ENCODE results near the gene TPSD1. TPM values are rescaled to one million over a fixed set of nuclear protein-coding genes. Genes with fewer than 3 reads are reported as not detected.

The TPSD1 gene
- total and polyA plus RNA-seq, 2 donors (not counting 1 experiment from before 2014, with no cell fraction given), result not detected

DNA sequence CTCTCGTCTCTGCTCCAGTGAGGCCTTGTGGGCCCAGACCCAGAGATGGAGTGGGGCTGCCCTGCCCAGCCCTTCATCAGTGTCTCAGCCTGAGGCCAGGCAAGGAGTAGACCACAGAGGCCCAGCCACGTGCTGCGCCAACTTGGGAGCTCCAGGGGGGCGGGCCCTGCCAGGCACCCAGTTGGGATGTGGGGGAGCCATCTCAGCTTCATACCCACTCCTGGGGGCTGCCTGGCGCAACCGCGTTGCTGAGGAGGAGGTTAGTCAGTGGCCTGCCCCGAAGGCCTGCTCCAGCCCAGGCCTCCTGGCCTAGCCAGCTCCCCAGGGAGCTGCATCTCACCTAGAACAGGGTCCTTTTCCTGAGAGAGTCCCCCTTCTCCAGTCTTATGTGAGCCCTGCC lies 42.6 kb upstream of the TPSD1 start:
- Histone ChIP-seq H3K27me3 (replicated peaks in 1 of 4; ENCODE audit: control extremely low read depth in 1 of 4, control insufficient read depth in 3 of 4, insufficient read depth in 4 of 4, low read length in 3 of 4) (no peaks in the 10 kb centered on the region), H3K4me1 (ENCODE audit: control insufficient read depth in 2 of 2, insufficient read depth in 2 of 2, low read length in 2 of 2) (no peaks in the 10 kb centered on the region), H3K79me2 (ENCODE audit: control insufficient read depth, insufficient read depth, low read length) (no peaks in the 10 kb centered on the region), H2AFZ (ENCODE audit: insufficient read depth, low read depth, low read length, poor library complexity, severe bottlenecking) (no peak overlapping the region), H4K20me1 (ENCODE audit: control insufficient read depth, insufficient read depth, low read length, poor library complexity, severe bottlenecking) (no peaks in the 10 kb centered on the region), H3K9me3 (ENCODE audit: control extremely low read depth in 1 of 3, control insufficient read depth in 2 of 3, insufficient read depth in 1 of 3, low read length in 2 of 3) (no peaks in the 10 kb centered on the region), H3K36me3 (replicated peaks in 1 of 2; ENCODE audit: control extremely low read depth in 1 of 2, control insufficient read depth in 1 of 2, extremely low read depth in 1 of 2, insufficient read depth in 2 of 2, low read length in 1 of 2) (no peaks in the 10 kb centered on the region), H3K4me3 (ENCODE audit: control extremely low read depth in 1 of 5, extremely low read depth in 1 of 5, insufficient read depth in 1 of 5, low read depth in 2 of 5, low read length in 4 of 5) (no peak overlapping the region), H3K4me2 (replicated peaks; ENCODE audit: low read depth, low read length, poor library complexity, severe bottlenecking) (no peak overlapping the region), H3K27ac (ENCODE audit: low read length in 2 of 2) (no peak overlapping the region), H3K9ac (ENCODE audit: low read length) (no peak overlapping the region)
- WGBS (ENCODE audit: insufficient coverage), result 79% methylated on average over 8 of the region's 8 CpGs
- no peak for ATAC-seq (ENCODE audit: low read depth)
- Mint-ChIP-seq H3K27ac (no peak overlapping the region), H3K9me3 (ENCODE audit: insufficient read depth) (no peaks in the 10 kb centered on the region), H3K27me3 (no peaks in the 10 kb centered on the region), H3K4me1 (no peaks in the 10 kb centered on the region), H3K4me3 (no peak overlapping the region)
- TF ChIP-seq EZH2 (IDR thresholded peaks at IDR 0.05; ENCODE audit: borderline replicate concordance, insufficient read depth, low read depth, low read length, poor library complexity, severe bottlenecking), result no peak
- no peak for TF ChIP-seq CTCF (IDR thresholded peaks at IDR 0.05)
- DNase-seq, result no peak
- CTCF ChIA-PET, result no interaction called here
- POLR2A ChIA-PET, result no interaction called here
- intact Hi-C loops (cut with micrococcal nuclease), result no loop called here

DNA sequence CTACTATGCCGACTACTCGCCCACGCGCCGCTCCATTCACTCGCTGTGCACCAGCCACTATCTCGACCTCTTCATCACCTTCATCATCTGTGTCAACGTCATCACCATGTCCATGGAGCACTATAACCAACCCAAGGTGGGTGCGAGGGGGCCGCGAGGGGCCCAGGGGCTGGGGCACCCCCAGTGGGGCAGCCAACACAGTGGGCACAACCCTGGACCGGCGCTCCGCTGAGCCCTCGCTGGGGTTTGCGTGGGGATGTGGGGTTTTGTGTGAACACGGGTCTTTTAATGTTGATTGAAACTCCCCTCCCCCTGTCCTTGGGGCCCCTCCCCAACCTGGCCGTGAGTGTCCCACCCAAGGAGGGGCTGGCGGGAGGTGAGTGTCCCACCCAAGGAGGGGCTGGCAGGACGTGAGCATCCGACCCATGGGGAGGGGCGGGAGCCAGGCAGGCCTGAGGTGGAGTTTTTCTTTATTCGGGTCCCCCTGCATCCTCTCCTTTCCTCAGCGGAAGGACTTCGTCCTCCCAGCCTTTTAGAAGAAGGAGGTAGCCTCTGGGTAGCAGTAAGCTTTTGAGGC lies 42.0 kb upstream of the TPSD1 start:
- Histone ChIP-seq H2AFZ (ENCODE audit: insufficient read depth, low read depth, low read length, poor library complexity, severe bottlenecking) (no peak overlapping the region), H4K20me1 (ENCODE audit: control insufficient read depth, insufficient read depth, low read length, poor library complexity, severe bottlenecking) (no peaks in the 10 kb centered on the region), H3K27me3 (replicated peaks in 1 of 4; ENCODE audit: control extremely low read depth in 1 of 4, control insufficient read depth in 3 of 4, insufficient read depth in 4 of 4, low read length in 3 of 4) (no peaks in the 10 kb centered on the region), H3K4me3 (ENCODE audit: control extremely low read depth in 1 of 5, extremely low read depth in 1 of 5, insufficient read depth in 1 of 5, low read depth in 2 of 5, low read length in 4 of 5) (no peak overlapping the region), H3K4me1 (ENCODE audit: control insufficient read depth in 2 of 2, insufficient read depth in 2 of 2, low read length in 2 of 2) (no peaks in the 10 kb centered on the region), H3K79me2 (ENCODE audit: control insufficient read depth, insufficient read depth, low read length) (no peaks in the 10 kb centered on the region), H3K27ac (ENCODE audit: low read length in 2 of 2) (no peak overlapping the region), H3K36me3 (replicated peaks in 1 of 2; ENCODE audit: control extremely low read depth in 1 of 2, control insufficient read depth in 1 of 2, extremely low read depth in 1 of 2, insufficient read depth in 2 of 2, low read length in 1 of 2) (no peaks in the 10 kb centered on the region), H3K9ac (ENCODE audit: low read length) (no peak overlapping the region), H3K9me3 (ENCODE audit: control extremely low read depth in 1 of 3, control insufficient read depth in 2 of 3, insufficient read depth in 1 of 3, low read length in 2 of 3) (no peaks in the 10 kb centered on the region), H3K4me2 (replicated peaks; ENCODE audit: low read depth, low read length, poor library complexity, severe bottlenecking) (no peak overlapping the region)
- ChIA-PET CTCF (no interaction called here), POLR2A (interaction anchor here (0.5 kb wide), 1 partner anchor 828 kb away, joined by 7 read pairs; no protein-coding TSS in a partner anchor)
- ATAC-seq (ENCODE audit: low read depth) (no peak), DNase-seq (no peak)
- H3K27ac Mint-ChIP-seq, result no peak overlapping the region
- H3K27me3 Mint-ChIP-seq, result no peaks in the 10 kb centered on the region
- H3K4me3 Mint-ChIP-seq, result no peak overlapping the region
- intact Hi-C loops (cut with micrococcal nuclease), result no loop called here
- WGBS (ENCODE audit: insufficient coverage), result 92% methylated on average over 11 of the region's 25 CpGs
- TF ChIP-seq EZH2 (IDR thresholded peaks at IDR 0.05; ENCODE audit: borderline replicate concordance, insufficient read depth, low read depth, low read length, poor library complexity, severe bottlenecking), result no peak
- TF ChIP-seq CTCF (IDR thresholded peaks at IDR 0.05), result no peak
- H3K9me3 Mint-ChIP-seq (ENCODE audit: insufficient read depth), result no peaks in the 10 kb centered on the region
- no peaks in the 10 kb centered on the region for H3K4me1 Mint-ChIP-seq
